GM21717 (cell line): ENCODE data around the gene QRICH1.

Source experiments
- ATAC-seq: cut with Tn5 transposase; IDR thresholded peaks from one replicate; pipeline ENCODE4 v1.9.1; 2021; ENCODE audit warnings: mild to moderate bottlenecking, moderate library complexity; ENCODE audit not compliant: unreplicated experiment

QRICH1 gene

GRCh38 chr3:49093853-49094767, at the start of gene QRICH1:
QRICH1 (minus strand) TSS chr3:49094071; CDS start chr3:49077017, 17,054 bp downstream.
- peak; percentile 73 for ATAC-seq

GRCh38 chr3:49140080-49140479, 46.2 kb upstream of the QRICH1 start:
- ATAC-seq = no peak

GRCh38 chr3:49135499-49135898, 41.6 kb upstream of the QRICH1 start:
- no peak for ATAC-seq

- ATAC-seq = no peak
Measured at GRCh38 chr3:49134471-49135265, 40.8 kb upstream of the QRICH1 start.

GRCh38 chr3:49133226-49133951, 39.5 kb upstream of the QRICH1 start:
- ATAC-seq = no peak

GRCh38 chr3:49132437-49133225, 38.8 kb upstream of the QRICH1 start, which contains the start of gene LAMB2:
LAMB2 (minus strand) TSS chr3:49133050; CDS start chr3:49132867, 183 bp downstream.
- ATAC-seq = no peak

- ATAC-seq = no peak
Measured at GRCh38 chr3:49132073-49132436, 38.2 kb upstream of the QRICH1 start.

GRCh38 chr3:49131576-49131975, 37.7 kb upstream of the QRICH1 start:
- no peak for ATAC-seq

- ATAC-seq = no peak
Measured at GRCh38 chr3:49131040-49131439, 37.2 kb upstream of the QRICH1 start.

- ATAC-seq = no peak
Measured at GRCh38 chr3:49124991-49125670, 31.3 kb upstream of the QRICH1 start.

- no peak for ATAC-seq
Measured at GRCh38 chr3:49124203-49124602, 30.3 kb upstream of the QRICH1 start.

- no peak for ATAC-seq
Measured at GRCh38 chr3:49123687-49124086, 29.8 kb upstream of the QRICH1 start.

- no peak for ATAC-seq
Measured at GRCh38 chr3:49122886-49123545, 29.1 kb upstream of the QRICH1 start.

GRCh38 chr3:49122451-49122850, 28.6 kb upstream of the QRICH1 start:
- no peak for ATAC-seq

- no peak for ATAC-seq
Measured at GRCh38 chr3:49122022-49122421, 28.2 kb upstream of the QRICH1 start.

GRCh38 chr3:49121132-49121736, 27.4 kb upstream of the QRICH1 start:
- ATAC-seq = no peak

GRCh38 chr3:49120438-49121131, 26.7 kb upstream of the QRICH1 start, which contains the start of gene USP19:
USP19 (minus strand) TSS chr3:49120823; CDS start chr3:49119145, 1,678 bp downstream.
- peak; percentile 66 for ATAC-seq

- ATAC-seq = no peak
Measured at GRCh38 chr3:49120096-49120437, 26.2 kb upstream of the QRICH1 start.
